HG02759 (cell line): ENCODE measurements around the gene NDOR1.

ENCODE experiments used
- ATAC-seq: cut with Tn5 transposase; IDR thresholded peaks from one replicate; pipeline ENCODE4 v1.9.1; 2021; ENCODE audit warnings: mild to moderate bottlenecking, moderate library complexity; ENCODE audit not compliant: unreplicated experiment

The NDOR1 gene

DNA sequence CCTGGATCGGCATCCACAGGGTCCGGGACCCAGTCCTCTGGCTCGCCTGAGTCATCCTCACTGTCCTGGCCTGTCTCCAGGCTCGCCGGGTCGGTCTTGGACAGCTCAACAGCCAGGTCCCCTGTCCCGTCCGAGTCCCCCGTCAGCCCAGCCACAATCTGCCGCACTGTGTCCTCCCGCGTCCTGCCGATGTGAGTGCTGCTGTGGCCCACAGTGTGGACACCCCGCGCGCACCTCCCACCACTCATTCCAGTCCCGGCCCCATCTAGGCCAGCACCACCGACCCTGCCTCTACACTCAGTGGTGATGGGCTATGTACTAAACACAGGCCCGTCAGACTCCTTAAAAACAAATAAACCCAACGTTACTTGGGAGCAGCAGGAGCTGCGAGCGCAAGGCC lies 23.8 kb upstream of the NDOR1 start:
- no peak for ATAC-seq

DNA sequence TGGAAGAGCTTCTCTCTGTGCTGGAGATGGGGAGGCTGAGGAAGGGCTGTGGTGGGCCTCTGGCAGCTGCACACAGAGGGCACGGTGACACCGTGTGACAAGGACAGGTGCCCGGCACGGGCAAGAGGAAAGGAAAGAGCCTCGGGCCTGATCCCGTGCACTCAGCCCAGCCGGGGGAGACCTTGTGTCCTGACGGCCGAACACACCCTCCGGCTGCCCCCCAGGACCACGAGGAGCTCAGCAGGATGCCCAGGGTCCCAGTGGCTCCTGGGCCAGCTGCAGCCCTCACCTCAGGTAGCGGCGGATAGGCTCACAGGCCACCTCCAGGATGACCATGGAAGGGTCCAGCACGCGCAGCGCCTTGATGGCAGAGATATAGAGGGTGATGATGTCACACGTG lies 22.7 kb upstream of the NDOR1 start:
- no peak for ATAC-seq

DNA sequence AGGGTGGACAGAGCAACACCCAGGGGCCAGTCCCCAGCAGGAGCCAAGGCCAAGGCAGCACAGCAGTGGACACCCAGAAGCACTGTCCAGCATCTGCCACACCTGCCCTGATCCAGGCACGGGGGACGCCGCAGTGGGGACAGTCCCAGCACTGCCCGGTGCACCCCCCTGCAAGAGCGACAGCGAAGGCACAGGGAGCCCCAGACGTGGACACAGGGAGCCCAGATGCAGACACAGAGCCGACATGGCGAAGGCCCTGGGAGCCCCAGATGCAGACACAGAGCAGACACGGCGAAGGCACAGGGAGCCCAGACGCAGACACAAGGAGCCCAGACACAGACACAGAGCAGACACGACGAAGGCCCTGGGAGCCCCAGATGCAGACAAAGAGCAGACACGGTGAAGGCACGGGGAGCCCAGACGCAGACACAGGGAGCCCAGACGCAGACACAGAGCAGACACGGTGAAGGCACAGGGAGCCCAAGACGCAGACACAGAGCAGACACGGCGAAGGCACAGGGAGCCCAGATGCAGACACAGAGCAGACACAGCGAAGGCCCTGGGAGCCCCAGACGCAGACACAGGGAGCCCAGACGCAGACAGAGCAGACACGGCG lies 21.4 kb upstream of the NDOR1 start:
- ATAC-seq: no peak

DNA sequence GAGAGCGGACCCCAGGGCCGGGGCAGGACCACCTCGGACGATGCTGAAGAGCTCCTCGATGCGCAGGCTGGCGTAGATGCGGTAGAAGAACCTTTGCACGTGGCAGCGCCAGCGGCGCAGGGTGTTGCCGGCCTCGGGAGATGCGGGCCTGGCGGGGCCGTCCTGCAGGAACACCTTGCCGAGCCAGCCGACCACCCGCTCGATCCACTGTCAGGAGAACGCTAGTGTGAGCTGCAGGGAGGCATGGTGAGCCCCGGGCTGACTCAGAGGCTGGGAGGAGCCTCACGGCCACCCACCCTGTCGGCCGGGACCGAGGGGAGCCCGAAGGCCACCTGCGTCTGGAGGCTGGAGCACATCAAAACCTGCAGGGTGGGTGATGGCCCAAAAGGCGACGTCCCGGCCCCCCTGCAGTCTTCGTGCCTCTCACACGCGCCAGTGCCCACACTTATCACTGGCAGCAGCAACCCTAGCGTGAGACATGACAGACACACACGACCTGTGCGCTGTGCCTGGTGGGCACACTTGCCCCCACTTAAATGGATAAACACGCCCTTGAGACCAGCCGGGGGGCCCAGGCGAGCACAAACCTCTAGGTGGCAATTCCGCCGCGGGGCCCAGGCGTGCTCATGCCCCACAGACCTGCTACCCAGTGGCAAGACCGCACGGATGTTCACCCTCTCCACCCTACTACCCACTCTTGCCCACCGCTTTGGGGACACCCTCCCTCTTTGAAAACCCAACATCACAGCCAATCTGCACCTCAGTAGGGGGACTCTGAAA lies 20.4 kb upstream of the NDOR1 start:
- ATAC-seq: no peak

DNA sequence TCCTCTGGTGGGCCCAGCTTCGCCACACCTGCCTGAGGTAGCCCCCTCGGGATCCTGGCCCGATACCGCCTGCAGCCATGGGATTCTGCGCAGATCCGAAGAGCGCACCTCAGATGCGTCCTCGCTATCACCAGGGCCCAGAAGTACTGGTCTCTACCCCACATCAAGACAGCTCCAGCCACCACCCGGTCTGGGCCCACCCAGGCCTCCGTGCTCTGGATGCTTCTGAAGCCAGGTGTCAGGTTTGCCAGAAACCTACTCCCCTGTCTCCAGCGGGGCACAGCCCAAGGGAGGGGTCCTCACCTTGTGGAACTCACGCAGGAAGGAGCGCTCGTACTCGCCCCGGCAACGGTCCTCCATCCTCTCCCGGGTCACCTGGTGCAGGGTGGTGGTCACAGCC lies 19.6 kb upstream of the NDOR1 start:
- no peak for ATAC-seq

DNA sequence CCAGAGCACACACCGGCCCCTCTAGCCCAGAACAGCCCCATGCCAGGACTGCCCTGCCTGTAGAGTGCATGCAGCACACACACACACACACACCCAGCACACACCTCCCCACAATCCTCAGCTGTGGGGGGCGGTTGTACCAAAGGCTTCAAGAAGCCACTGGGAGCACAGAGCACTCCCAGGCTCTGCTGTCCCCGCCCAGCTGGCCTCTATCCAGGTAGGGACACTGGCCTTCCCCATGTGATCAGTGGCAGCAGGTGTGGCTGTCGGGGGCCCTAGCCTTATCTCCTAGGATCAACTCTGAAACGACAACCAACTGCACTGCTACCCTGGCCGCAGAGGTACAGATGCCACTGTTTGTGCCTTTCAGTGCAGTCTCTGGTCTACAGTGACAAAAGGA lies 19.1 kb upstream of the NDOR1 start:
- no peak for ATAC-seq

DNA sequence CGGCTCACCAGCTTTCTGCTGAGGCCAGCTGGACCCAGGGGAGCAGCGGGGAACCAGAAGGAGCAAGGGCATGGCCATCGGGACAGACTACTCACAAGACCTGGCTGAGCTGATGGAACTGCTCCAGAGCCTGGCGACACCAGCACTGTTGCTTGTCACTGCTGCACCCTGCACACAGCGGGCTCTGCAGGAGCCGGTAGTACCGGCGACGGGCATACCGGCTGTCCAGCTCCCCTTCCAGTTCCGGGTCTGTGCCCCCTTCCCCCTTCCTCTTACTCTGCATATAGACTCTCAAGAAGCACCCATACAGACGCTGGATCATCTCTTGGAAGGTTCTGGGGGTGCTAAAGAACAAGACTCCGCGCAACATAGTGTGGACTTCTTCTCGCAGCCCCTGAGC lies 18.1 kb upstream of the NDOR1 start:
- no peak for ATAC-seq

DNA sequence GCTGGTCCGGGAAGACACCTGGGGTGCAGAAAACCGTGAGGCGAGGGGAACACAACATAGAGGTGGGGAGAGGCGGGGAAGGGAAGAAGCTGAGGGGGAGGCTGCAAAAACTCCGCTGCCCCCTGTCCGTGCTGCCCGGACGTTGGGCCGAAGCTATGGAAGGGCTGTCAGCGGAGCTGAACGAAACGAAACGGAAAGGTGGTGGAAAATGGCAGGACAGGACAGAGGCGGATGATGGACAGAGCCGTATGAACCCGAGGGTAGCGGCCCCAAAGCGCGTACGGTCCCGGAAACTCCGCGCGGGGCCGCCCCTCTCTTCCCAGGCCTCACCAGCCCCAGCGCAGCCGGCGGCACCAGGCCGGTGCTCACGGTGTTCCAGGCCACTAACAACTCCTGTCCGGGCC lies 17.4 kb upstream of the NDOR1 start:
- no peak for ATAC-seq

DNA sequence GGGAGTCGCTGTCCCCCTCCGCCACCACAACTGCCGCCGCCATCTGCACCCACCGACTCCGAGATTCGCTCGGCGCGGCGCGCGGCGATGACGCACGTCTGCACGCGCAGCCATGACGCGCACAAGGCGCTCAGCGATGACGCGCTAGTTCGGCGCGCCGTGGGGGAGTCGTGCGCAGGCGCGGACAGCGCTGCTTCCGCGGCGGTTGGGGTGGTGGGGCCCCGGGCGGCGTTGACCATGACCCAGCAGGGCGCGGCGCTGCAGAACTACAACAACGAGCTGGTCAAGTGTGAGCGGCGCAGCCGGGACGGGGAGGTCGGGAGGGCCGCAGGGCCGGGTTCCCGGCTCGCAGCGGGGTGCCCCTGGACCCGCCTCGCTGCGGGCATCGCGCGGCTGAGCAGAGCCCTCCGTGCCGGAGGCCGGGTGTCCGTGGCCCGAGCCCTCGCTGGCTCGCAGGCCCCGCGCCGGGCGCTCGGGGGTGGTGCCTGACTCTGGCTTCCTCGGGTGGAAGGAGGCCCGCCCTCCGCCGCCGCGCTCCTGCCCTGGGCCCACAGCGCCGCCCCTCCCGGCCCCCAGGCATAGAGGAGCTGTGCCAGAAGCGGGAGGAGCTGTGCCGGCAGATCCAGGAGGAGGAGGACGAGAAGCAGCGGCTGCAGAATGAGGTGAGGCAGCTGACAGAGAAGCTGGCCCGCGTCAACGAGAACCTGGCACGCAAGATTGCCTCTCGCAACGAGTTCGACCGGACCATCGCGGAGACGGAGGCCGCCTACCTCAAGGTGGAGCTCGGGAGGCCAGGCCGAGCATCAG lies 16.8 kb upstream of the NDOR1 start, which contains the start of the genes ANAPC2 and SSNA1:
TSS of gene ANAPC2 (minus strand) at position 71 of the 807 bp plus-strand sequence. CDS start at position 43, 28 bp downstream.
TSS of gene SSNA1 (plus strand) at position 187 of the 807 bp plus-strand sequence. CDS start at position 238, 51 bp downstream.
- peak; percentile 88 for ATAC-seq

DNA sequence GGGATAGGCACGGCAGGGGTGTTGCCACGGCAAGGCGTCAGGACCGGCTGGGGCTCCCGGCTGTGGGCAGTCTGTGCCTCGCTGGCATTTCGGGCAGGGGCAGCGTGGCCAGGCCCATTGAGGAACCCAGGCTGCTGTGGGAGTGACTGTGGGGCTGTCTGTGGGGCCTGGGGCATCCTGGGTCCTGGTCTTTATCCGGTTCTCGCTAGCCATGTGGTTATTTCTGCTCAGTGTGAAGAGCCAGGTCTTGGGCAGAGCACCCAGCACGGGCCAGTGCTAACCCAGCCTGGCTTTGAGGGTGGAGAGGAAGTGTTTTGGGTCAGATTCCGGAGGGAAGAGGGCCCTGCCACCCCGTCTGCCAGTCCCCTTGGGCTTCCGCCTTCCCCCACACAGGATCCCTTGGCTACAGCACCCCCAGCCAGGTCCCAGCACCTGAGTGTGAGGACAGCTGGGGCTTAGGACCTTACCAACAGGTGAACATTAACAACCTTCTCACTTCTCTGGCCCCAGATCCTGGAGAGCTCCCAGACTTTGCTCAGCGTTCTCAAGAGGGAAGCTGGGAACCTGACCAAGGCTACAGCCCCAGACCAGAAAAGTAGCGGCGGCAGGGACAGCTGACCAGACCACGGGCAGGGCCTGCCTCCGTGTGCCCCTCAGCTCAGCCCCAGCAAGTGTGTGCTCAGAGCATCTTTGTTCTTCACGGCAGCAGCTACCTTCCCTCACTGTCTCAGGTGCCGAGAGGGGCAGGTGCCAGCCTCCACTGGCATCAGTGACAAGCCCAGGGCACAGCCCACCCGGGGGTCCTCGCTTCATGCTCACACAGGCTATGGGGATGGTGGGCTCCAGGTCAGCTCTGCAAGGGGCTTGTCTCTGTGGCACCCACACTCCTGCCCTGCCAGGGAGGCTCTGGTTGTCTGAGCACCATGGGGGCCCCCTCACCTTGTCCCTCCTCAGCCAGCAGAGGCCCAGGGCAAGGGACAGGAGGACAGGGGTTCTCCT lies 15.9 kb upstream of the NDOR1 start:
- no peak for ATAC-seq

DNA sequence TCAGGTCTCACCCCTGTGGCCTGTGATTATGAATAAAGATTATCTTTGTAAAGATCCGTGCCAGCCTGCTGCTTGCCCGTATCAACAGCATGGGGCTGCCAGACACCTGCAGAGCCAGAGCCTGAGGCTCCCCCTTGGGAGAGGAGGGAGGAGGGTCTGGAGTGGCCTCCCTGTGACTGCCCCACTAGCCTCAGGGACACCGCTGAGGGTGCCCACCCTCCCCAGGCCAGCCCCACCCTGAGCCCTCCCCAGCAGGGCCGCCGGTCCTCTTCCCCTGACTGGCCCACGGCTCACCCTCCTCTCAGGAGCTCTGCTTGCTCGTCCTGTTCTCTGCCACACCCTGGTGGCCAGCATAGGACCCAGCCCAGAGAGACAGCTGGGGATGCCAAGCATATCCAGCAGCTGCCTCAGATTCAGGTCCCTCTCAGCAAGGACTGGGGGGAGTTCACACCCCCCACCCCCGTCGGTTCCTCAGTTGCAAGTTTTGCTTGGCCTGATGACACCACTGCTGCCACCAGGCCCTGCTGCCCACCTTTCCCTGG lies 15.1 kb upstream of the NDOR1 start:
- no peak for ATAC-seq

DNA sequence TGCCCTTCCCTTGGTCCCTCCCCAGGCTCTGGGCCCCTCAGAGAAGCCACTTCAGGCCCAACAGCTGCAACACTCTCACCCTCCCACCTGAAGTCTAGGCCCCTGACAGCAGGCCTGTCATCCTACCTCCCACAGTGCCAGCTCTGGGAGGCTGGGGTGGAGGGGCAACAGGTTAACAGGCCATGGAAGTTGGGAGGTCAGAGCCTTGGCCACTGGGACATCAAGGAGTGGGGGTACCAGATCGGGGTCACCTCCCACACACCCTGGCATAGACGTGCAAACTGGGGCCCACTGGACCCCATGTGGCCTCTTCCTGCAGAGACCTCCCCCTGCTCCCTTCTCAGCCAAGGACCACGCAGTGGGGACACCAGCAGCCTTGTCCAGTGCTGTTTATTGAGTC lies 14.3 kb upstream of the NDOR1 start:
- ATAC-seq: no peak

DNA sequence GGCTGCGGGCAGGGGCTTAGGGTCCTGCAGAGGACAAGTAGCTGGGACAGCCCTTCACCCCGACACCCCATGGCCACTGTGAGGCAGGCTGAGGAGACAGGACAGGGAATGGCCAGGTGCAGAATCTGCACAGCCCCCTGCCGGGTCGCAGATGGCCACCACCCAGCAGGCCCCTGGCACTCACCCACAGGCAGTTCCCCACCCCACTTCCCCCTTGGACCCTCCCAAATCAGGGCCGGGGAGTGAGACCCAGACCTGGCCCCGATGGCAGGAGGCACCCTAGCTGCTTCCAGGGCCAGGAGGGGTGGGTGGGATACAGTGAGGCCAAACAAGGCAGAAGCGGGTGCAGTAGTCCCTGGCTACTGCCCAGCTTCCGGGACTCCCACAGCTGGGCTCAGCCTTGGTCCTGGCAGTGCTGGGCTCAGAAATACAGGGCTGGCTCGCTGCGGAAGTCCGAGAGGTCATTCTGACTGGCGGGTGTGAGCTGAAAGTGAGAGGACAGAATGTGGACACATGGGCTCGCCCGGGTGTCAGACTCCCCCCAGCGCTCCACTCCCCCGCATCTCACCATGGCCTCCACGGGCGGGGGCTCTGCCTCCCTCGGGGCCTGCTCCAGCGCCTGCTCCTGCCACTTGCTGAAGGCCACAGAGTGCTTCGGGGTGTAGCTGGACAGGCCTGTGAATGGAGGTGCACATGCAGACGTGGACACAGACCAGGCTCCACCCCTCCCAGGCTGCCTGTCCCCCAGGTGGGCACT lies 13.6 kb upstream of the NDOR1 start:
- ATAC-seq: no peak

DNA sequence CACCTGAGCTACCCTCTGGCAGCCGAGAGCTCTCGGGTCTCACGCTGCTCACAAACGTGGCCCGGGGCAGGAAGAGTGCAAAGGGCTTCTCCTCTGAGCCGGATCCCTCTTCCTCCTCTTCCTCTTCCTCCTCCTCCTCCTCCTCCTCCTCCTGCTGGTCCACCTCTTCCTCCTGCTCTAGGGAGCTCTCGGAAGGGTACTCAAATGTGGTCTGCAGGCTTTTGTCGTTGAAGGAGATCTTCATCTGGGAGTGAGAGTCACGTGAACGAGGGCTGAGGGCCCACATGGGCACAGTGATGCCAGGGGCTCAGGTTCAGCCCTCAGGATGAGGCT lies 13.1 kb upstream of the NDOR1 start:
- no peak for ATAC-seq

DNA sequence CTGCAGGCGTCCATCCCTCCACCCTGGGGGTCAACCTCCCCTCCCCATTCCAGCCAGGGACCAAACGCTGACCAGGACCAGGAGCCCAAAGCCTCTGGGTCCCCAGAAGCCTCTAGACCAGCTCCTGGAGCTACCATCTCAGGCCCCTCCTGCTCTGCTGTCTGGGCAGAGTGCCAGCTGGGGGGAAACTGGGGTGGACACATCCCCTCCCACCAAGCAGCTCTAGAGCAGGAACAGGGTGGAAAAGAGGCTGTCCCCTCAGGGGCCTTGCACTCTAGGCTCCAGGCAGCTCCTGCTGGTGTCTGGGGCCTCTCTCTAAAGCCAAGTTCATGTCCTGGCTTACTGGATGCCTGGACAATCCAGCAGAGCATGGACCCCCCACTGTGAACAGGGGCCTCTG lies 12.6 kb upstream of the NDOR1 start:
- no peak for ATAC-seq

DNA sequence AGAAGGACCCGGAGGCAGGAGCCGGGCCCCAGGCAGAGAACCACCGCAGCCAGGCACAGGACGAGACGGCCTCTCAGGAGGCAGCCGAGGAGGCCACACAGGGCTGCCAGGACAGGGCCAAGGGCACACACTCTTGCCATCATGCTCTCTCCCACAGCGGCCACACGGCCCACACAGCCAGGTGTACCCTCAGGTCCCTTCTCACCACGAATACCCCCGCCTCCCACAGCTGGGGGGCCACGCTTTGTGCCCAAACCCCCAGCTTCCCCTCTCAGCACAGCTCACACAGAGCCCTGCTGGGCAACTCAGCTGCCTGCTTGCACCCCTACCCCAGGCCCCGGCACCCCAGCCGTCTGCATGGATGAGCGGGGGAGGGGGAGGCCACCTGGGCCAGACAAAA lies 11.7 kb upstream of the NDOR1 start:
- ATAC-seq: no peak

DNA sequence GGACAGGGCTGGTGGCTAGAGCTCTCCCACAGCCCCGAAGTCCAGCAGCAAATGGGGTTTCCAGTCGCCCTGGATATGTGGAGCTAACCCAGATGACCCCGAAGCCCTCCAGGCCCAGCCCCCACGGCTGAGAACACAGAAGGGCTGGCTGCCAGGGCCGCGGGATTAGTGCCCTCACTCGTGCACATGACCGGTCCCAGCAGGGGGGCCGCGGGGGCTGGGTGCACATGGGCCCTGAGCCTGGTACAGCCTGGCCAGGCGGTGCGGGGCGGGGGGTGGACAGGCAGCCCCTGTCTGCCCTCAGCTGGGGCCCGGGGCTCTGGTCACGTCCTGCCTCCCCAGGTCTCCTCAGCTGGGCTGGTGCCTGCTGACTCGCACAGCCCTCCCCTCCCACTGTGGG lies 11.1 kb upstream of the NDOR1 start:
- no peak for ATAC-seq

DNA sequence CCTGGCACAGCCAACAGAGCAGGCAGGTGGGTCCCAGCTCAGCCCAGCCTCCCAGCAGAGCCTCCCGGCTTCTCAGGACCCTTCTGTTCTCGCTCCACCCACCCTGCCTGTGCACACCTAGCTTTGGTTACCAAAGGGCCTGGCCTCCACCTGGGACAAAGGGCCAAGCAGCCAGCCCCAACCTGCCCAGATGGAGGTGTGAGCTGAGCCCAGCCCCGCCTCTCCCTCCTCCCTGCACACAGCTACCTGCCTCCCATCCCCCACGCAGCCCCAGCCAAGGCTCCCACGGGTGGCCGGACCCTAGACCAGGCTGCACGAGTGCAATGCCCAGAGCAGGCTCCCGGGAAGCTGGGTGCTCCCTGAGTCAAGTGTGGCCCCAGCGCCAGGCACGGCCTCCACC lies 10.6 kb upstream of the NDOR1 start:
- no peak for ATAC-seq

DNA sequence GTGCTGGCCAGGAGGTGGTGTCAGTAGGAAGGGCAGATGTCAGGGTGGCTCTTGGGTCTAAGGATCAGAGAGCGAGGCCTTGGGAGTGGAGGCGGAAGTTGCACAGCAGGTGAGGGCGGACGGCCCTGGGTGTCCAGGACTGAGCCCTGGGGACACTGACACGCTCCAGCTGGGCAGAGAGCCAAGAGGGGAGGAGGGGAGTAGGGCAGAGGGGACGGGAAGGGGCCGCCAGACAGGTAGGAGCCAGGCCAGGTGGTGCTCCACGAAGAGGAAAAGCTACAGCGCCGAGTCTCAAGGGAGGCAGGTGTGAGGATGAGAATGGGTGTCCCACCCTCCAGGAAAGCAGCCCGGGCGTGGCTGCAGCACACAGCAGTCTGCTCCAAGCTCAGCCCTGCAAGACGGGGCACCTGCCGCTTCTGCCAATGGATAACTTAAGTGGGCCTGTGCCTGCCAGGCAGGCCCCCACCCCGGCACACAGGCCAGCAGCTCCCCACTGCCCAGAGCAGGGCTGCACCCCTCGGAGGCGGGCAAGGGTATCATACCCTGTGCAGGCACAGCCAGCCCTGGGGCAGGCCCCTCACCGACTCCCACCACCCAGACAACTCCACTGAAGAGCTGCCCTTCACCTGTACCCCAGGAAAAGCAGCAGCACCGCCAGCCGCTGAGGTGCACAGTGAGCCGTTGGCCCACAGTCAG lies 9.8 kb upstream of the NDOR1 start:
- no peak for ATAC-seq
